Left hindlimb (tissue), 1 donor: ENCODE data around the gene TAF1L.
"Not testable (repeated sequence)": the region's sequence is repeated elsewhere in the genome, so short reads cannot be mapped to it uniquely, and the experiment has no call there.

Experiments used
- DNase-seq: peaks from one replicate; pipeline ENCODE4 v3.0.0-alpha.2; 2018

The TAF1L gene, protein sequence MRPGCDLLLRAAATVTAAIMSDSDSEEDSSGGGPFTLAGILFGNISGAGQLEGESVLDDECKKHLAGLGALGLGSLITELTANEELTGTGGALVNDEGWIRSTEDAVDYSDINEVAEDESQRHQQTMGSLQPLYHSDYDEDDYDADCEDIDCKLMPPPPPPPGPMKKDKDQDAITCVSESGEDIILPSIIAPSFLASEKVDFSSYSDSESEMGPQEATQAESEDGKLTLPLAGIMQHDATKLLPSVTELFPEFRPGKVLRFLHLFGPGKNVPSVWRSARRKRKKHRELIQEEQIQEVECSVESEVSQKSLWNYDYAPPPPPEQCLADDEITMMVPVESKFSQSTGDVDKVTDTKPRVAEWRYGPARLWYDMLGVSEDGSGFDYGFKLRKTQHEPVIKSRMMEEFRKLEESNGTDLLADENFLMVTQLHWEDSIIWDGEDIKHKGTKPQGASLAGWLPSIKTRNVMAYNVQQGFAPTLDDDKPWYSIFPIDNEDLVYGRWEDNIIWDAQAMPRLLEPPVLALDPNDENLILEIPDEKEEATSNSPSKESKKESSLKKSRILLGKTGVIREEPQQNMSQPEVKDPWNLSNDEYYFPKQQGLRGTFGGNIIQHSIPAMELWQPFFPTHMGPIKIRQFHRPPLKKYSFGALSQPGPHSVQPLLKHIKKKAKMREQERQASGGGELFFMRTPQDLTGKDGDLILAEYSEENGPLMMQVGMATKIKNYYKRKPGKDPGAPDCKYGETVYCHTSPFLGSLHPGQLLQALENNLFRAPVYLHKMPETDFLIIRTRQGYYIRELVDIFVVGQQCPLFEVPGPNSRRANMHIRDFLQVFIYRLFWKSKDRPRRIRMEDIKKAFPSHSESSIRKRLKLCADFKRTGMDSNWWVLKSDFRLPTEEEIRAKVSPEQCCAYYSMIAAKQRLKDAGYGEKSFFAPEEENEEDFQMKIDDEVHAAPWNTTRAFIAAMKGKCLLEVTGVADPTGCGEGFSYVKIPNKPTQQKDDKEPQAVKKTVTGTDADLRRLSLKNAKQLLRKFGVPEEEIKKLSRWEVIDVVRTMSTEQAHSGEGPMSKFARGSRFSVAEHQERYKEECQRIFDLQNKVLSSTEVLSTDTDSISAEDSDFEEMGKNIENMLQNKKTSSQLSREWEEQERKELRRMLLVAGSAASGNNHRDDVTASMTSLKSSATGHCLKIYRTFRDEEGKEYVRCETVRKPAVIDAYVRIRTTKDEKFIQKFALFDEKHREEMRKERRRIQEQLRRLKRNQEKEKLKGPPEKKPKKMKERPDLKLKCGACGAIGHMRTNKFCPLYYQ (N-terminal part only)

DNA sequence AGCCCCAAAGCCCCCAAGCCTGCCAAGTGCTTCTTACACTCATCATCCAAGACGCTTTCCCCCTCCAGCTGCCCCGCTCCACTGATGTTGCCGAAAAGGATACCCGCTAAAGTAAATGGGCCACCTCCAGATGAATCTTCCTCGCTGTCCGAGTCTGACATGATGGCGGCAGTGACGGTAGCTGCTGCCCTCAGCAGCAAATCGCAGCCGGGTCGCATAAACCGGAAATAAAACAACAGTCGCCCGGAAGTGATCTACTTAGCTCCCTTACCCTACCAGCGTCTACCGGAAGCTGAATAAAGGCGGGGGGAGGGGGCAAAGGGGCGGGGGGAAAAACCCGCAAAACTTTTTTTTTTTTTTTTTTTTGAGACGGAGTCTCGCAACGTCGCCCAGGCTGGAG, at the start of gene TAF1L:
TAF1L (minus strand) TSS at position 308 of the 400 bp plus-strand sequence; CDS start at position 218, 90 bp downstream.
- DNase-seq = no peak

DNA sequence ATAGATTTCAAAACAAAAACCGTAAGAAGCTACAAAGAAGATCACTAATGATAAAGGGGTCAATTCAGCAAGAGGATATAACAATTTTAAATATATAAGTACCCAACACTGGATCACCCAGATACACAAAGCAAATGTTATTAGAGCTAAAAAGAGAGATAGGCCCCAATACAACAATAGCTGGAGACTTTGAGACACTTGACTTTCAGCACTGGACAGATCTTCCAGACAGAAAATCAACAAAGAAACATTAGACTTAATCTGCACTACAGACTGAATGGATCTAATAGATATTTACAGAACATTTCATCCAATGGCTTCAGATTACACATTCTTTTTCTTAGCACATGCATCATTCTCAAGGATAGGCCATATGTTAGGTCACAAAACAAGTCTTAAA, 46.3 kb upstream of the TAF1L start:
- DNase-seq = no peak

DNA sequence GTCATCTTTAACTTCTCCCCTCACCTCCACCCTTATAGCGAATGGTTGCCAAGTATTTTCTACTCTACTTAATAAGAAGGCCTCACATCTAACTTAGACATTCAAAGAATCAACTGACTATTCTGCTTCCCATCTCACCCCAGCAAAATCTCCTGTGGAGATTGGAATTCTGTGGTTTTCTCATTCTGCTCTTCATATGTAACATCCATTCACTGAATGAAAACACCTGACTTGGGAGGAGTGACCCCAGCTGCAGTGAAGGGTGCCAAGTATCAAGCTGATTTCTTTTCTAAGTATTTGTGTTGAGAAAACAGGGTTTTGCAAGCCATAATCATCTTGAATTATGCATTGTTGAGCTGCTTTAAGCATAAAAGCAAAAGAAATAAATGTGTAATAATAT, 42.5 kb upstream of the TAF1L start:
- DNase-seq = no peak

DNA sequence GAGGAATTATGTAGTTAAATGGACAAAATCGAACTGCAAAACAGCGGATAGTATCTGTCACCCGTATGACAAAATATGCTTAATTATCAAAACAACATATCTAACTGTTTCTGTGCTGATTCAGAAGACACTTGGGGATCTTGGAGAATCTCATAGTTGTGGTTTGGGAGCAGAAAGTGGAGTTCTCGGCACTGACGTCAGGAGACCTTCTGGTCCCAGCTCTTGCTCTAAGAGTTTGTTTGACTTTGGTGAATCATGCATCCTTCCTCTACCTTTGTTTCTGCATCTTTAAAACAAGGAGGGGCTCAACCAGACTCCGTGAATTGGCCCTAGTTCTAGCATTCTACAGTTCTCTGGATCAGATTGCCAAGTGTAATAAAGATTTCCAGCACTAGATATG, 37.0 kb upstream of the TAF1L start:
- DNase-seq = no peak

DNA sequence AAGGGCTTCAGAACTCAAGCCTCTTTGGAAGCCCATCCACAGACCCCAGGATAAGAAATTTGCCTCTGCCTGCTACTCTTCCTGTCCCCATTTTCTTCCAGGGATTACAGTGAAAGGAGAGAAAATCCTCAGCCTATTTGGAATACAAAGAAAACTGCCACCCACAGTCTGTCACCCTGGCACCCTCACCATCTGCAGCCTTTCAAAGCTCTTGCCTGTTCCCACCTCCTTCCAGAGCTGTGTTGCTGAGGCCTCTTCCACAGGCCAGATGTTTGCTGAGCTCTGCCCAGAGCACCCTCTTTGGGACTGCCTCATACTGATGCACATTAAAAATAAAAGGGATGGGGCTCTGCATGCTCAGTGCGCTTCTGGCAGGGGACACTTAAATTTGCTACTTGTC, 35.9 kb upstream of the TAF1L start:
- DNase-seq = no peak

DNA sequence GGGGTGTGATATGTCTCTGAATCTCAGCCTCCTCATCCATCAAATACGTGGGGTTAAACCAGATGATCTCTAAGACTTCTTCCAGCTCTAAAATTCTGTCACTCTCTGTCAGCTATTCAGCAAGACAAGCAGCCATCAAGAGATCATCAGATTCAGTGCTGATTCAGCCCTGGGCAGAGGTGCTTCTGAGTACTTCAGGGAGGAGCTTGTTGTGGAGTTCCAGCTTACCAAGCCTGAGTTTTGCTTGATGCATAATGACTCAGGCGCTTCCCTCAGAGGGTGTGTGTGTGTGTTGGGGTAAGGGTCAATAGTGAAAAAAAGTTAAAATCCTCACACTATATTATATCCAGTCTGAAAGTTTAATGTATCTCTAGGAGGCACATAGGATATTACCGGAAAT, 29.6 kb upstream of the TAF1L start:
- no peak for DNase-seq

DNA sequence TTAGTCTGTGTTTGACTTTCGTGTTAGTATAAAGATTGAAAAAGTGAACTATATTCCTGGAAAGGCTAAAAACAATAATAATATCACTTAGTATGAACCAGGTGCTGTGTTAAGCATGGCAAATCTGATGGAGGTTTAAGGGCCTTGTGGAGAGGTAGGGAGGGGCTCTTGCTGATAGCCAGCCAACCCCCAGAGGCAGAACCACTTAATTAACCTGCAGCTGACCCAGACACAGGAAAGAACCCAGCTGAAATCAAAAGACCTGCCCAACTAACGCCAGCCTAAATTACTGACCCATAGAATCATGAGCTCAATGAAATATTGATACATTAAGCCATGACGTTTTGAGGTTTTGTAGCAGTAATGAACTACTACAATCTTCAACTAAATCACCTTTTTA, 28.3 kb upstream of the TAF1L start:
- no peak for DNase-seq

DNA sequence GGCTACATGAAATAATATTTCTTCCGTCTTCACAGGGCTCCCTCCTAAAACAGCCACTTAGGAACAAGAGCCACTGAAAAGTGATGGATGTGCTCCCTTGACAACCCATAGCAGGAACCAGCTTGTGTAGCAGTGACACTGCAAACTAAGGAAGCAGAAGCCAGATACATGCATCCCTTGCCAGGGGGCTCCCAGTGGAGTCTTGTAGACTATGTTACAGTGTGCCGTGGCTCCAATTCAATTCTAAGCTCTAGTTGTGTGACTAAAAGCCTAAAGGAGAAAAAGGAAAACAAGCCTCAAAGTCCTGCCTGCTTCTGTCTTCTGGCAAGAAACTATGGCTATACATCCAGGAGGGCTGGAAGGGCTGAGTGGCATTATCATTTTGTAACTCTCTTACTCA, 12.2 kb upstream of the TAF1L start:
- DNase-seq = no peak

DNA sequence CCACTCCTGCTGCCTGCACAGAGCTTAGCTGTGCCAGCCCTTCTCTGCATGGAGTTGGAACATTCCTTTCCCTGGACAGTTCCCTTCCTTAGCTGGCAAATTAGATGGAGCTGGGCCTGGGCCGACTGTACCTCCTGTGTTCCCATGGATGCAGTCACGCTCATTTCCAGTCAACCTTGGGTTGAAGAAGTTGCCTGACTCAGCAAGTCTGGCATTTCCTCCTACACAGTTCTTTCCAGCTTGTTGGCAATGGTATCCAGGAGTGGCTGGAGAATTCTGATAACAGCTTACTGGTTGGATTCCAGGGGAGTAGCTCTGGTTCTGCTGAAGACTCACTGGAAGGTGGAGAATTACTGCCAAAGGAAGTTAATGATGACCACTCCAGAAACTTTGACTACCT, 9.2 kb upstream of the TAF1L start:
- no peak for DNase-seq

DNA sequence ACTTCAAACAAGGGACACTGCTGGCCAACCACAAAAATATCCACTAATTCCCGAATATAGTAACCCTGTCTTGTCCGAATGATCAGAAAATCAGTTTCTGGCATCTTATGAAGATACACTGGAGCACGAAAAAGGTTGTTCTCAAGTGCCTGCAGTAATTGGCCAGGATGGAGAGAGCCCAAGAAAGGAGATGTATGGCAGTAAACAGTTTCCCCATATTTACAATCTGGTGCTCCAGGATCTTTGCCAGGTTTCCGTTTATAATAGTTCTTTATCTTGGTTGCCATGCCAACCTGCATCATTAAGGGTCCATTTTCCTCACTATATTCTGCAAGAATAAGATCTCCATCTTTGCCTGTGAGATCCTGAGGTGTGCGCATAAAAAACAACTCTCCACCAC, 2.3 kb downstream of the TAF1L start:
- DNase-seq = not testable (repeated sequence)

DNA sequence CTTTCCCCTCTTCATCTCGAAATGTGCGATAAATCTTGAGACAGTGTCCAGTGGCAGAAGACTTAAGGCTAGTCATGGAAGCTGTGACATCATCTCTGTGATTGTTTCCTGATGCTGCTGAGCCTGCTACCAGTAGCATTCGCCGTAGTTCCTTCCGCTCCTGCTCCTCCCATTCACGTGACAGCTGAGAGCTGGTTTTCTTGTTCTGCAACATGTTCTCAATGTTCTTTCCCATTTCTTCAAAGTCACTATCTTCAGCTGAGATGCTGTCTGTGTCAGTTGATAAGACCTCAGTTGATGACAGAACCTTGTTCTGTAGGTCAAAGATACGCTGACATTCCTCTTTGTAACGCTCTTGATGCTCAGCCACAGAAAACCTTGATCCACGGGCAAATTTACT, 3.5 kb downstream of the TAF1L start:
- no peak for DNase-seq

DNA sequence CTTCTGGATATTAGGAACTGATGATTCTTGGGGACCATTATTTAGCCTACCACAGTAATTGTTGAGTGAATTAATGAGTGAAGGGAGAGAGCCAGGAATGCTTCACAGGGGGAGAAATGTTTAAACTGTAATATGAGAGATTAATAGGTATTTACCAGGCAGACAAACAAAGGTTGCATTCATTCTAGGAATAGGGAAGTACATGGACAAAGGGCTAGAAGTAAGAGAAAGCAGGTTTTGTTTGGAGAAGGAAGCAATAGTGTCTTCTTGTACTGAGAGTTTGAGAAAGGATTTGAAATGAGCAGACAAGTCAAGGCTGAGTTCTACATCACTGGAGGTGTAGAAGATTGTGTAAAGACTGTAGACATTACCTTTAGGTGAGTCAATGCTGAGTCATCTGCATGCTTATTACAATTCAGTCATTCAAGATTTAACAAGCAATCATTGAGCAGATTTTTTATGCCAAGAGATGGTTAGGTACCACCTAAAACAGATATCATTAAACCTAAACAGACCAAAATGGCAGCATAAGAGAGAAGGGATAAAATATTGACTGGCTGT, 8.0 kb downstream of the TAF1L start:
- DNase-seq = no peak

DNA sequence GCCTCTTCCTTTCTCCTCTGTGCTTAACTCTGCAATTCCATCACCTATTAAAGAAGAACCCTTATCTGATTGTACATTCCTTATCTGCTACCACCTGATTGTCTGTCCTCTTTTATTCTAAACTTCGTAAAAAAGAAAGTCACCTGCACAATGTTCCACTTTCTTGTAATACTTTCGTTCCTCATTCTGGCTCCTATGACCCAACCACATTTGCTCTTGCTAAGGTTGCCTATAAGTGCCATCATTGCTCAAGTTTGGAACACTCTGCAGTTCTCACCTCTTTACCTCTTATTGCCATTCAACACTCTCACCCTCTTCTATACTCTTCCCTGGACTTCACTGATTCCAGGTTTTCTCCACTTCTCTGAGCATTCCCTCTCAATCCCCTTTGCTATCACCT, 10.1 kb downstream of the TAF1L start:
- DNase-seq = no peak

DNA sequence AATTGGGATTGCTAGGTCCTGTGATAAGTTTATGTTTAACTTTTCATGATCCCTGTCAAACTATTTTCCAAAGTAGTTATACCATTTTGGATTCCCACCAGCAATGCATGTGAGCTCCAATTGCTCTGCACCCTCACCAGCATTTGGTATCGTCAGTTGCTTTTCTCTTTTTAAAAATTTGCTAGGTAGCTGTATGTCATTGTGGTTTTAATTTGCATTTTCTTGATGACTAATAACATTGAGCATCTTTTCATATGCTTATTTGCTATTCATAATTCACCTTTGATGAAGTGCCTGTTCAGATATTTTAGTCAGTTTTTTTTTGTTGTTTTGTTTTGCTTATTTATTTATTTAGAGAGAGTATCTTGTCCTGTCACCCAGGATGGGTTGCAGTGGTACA, 12.5 kb downstream of the TAF1L start:
- DNase-seq = no peak

DNA sequence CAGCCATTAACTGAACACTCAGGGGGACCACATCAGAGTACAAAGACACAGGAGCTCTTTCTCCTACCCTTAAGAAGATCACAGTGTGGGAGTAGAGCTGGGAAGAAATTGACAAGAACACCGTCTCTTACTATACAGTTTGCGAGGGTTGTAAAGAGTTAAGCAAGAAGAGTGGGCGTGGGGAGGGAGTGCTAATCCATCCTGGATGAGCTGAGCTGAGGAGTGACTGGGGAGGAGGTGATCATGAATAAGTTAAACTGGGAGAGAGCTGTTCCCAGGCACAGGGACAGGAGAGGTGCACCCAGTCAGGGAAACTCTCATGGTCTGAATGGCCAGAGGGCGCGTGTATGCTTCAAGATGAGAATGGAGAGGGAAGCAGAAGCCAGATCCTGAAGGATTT, 17.2 kb downstream of the TAF1L start:
- no peak for DNase-seq

DNA sequence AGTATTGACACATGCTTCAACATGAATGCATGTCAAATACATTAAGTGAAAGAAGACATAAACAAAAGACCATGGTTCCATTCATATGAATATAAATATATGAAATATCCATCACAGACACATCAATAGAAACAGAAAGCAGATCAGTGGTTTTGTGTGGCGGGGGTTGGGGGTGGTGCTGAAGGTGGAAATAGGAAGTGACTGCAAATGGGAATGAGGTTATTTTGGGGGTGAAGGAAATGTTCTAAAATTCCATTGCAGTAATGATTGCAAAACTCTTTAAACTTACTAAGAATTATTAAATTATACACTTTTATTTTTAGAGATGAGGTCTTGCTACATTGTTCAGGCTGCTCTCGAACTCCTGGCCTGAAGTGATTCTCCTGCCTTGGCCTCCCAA, 28.7 kb downstream of the TAF1L start:
- no peak for DNase-seq

DNA sequence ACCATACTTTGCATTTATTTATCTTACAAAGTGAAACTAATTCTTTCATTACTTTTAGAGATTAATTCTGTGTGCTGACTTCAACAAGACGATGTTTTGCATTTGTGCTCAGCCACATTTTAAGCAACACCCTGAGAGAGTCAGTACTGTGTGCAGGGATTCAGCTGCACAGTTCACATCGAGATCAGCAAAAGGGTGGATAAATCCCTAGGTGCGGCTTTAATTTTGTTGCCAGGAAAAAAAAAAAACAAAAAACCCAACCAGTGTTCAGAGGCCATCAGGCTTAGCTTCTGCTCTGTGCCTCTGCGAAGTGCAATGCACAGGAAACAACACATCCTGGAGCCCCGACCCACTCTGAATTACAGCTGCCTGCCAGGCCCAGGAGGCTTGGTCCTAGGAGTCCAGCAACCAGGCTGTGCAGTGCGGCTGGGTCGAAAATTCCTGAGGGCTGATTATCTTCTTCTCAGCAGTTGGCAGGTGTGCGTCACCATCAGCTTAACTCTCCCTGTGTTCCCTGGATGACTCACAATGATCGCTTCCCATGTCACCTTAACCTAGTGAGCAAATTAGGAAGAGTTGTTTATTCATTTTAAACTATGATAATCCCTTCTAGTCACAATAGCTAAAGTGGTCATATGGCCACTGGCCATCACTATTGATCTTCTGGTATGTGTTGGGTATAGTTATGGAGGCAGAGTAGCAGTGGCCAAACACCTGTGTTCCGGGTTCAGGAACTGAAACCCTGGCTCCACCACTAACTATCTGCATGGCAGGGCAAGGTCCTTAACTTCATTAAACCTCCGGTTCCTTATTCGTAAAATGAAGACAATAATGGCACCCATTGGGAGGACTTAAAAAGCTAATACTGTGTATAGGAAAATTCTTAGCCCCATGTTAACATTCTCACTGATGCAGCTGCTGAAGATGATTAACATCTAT, 31.3 kb downstream of the TAF1L start:
- DNase-seq = no peak

DNA sequence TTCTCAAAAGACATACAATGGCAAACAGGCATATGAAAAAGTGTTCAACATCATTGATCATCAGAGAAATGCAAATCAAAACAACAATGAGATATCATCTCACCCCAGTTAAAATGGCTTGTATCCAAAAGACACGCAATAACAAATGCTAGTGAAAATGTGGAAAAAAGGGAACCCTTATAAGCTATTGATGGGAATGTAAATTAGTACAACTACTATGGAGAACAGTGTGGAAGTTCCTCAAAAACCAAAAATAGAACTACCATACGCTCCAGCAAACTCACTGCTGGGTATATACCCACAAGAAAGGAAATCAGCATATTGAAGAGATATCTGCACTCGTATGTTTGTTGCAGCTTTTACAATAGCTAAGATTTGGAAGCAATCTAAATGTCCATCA, 36.4 kb downstream of the TAF1L start:
- not testable (repeated sequence) for DNase-seq

DNA sequence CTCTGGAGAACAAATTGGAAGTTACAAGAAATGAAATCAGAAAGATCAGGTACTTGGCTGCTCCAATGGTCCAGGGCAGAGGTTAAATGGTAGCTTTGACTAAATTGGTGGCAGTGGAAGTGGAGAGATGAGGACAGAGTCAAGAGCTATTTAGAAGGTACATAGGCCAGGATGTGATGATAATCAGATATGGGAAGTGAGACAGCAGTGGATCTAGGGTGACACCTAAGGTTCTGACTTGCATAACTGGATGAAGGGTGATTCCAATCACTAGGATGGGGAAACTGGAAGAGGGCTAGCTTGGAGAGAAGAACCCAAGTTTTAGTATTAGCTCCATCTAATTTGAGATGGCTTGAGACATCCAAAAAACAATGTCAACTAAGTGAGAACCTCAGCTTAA, 38.5 kb downstream of the TAF1L start:
- DNase-seq = no peak

DNA sequence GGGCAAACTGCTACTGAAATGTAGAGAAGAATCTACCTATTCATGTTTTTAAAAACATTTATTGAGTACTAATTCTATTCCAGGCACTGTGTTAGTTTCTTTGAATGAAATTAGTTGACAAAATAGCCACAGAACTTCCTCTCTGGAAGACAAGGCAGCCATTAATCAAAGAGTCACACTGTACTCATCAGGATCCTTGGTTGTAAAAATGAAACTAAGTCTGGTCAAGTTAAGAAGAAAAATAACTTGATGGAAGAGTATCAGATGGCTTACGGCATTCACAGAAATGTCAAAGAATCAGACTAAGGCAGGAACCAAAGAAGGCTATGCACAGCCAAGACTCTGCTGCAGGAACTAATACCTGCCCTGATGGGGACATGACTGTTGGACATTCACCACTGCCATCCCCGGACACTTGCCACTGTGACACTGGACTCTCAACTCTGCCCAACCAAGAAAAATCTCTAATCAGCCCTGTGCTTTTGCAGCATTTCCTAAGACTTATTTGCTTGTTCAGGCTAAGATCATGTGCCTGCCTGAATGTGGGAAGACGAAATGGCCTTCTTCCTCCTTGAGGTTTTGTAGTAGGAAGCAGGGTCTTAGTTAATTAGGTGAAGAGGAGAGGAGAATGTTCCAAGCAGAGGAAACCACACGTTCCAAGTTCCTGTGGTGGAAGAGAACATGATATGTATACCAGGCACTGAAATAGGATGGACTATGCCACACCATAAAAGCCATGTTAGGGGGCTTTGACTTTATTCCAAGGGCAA, 39.2 kb downstream of the TAF1L start:
- DNase-seq = no peak

DNA sequence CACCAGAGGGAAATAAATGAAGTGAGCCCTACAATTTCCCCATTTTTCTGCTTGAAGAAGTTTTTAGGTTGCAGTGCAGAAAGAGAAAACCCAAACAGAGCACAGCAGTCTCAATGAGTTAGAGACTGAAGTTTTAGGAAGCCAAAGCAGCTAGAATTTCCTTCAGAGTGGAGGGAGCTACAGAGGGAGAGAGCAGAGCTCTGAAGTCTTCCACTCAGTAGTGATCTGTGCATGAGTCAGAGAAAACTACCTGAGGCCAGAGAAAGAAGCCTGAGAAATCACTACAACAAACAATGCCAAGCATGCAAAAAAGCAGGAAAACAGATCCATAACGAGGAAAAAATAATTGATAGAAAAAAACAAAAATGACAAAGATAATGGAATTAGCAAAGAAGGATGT, 44.6 kb downstream of the TAF1L start:
- no peak for DNase-seq
